HL-60 (cell line): ENCODE results near the gene RBFOX2.

Experiments used
- DNase-seq, 2 experiments: peaks; one replicate each; pipeline ENCODE4 v3.0.0-alpha.2; 2010 to 2020; ENCODE audit warnings: low read depth in 1 of 2, low spot score in 1 of 2
- H3K27ac ChIP-seq: fragments of 250-450 bp; sonication (Bioruptor Pico); replicated peaks from 2 replicates; pipeline ENCODE4 v1.5.1; 2020; ENCODE audit warnings: mild to moderate bottlenecking, moderate library complexity
- H3K27me3 ChIP-seq: fragments of 250-450 bp; sonication (Bioruptor Pico); 2 replicates; pipeline ENCODE4 v1.5.1; 2021; ENCODE audit warnings: mild to moderate bottlenecking, moderate library complexity; ENCODE audit not compliant: insufficient read depth, poor library complexity, severe bottlenecking
- H3K4me3 ChIP-seq: replicated peaks from 2 replicates; pipeline ENCODE4 v1.5.1; 2011; ENCODE audit warnings: mild to moderate bottlenecking, control low read depth, low read length; ENCODE audit not compliant: insufficient read depth
- GABPA ChIP-seq: IDR thresholded peaks from 2 replicates; pipeline ENCODE4 v1.6.1; 2012; ENCODE audit warnings: low read depth
- POLR2AphosphoS5 ChIP-seq: IDR thresholded peaks from 2 replicates; pipeline ENCODE4 v1.6.1; 2012; ENCODE audit warnings: low read depth
- SPI1 ChIP-seq: IDR thresholded peaks from 2 replicates; pipeline ENCODE4 v1.6.1; 2012; ENCODE audit warnings: low read depth, mild to moderate bottlenecking, borderline replicate concordance
- TF ChIP-seq, protein P1 (sequence below): IDR thresholded peaks from 2 replicates; pipeline ENCODE4 v1.6.1; 2012; ENCODE audit warnings: low read depth; ENCODE audit not compliant: insufficient replicate concordance
- TF ChIP-seq, protein P2 (sequence below): IDR thresholded peaks from one replicate; pipeline ENCODE4 v1.5.1; 2011; ENCODE audit warnings: low read length, control low read depth, inconsistent platforms; ENCODE audit not compliant: insufficient read depth

Gene RBFOX2

DNA sequence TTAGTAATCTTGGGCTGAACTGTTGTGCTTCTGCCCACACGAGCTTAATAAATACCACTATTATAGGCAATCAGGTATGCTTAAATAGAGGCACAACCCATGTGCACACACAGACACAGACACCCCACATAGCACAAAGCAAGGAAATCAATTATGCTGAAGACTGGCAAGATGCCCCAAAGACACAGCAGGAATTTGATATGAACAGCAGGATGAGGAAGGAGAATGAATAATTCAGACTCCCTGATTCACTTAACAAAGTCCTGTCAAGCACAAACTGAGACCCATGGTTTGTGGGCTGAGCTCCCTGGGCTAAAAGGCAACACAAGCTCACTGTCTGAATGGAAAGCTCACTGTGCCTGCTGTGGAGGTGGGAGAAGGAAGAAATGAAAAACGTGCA lies 42.5 kb downstream of the RBFOX2 start:
- Histone ChIP-seq H3K4me3 (no peak overlapping the region), H3K27ac (no peak overlapping the region), H3K27me3 (peaks cover 21% of the 10 kb centered on the region)
- DNase-seq = no peak
- TF ChIP-seq, protein P1, sequence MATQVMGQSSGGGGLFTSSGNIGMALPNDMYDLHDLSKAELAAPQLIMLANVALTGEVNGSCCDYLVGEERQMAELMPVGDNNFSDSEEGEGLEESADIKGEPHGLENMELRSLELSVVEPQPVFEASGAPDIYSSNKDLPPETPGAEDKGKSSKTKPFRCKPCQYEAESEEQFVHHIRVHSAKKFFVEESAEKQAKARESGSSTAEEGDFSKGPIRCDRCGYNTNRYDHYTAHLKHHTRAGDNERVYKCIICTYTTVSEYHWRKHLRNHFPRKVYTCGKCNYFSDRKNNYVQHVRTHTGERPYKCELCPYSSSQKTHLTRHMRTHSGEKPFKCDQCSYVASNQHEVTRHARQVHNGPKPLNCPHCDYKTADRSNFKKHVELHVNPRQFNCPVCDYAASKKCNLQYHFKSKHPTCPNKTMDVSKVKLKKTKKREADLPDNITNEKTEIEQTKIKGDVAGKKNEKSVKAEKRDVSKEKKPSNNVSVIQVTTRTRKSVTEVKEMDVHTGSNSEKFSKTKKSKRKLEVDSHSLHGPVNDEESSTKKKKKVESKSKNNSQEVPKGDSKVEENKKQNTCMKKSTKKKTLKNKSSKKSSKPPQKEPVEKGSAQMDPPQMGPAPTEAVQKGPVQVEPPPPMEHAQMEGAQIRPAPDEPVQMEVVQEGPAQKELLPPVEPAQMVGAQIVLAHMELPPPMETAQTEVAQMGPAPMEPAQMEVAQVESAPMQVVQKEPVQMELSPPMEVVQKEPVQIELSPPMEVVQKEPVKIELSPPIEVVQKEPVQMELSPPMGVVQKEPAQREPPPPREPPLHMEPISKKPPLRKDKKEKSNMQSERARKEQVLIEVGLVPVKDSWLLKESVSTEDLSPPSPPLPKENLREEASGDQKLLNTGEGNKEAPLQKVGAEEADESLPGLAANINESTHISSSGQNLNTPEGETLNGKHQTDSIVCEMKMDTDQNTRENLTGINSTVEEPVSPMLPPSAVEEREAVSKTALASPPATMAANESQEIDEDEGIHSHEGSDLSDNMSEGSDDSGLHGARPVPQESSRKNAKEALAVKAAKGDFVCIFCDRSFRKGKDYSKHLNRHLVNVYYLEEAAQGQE = no peak
- TF ChIP-seq POLR2AphosphoS5 = no peak

DNA sequence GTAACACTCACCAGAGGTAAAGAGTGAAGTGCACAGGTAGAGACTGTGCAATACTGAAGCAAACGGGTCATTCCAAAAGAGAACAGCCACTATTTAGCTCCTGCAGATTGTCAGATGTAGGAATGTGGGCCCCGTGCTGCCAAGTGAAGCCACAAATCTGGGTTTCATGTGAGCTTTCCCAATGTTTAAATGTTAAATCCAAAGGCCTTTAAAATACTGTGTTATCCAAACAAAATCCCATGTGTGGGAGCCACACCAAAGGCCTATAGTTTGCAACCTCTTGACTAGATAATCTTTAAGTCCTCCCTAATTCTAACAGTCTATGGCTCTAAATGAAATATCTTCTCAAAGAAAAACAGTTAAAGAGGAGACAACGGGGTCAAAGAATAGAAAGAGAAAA lies 43.3 kb downstream of the RBFOX2 start:
- TF ChIP-seq GABPA = no peak
- TF ChIP-seq, protein P1 = no peak
- TF ChIP-seq SPI1 = no peak
- no peak for TF ChIP-seq POLR2AphosphoS5
- TF ChIP-seq, protein P2, sequence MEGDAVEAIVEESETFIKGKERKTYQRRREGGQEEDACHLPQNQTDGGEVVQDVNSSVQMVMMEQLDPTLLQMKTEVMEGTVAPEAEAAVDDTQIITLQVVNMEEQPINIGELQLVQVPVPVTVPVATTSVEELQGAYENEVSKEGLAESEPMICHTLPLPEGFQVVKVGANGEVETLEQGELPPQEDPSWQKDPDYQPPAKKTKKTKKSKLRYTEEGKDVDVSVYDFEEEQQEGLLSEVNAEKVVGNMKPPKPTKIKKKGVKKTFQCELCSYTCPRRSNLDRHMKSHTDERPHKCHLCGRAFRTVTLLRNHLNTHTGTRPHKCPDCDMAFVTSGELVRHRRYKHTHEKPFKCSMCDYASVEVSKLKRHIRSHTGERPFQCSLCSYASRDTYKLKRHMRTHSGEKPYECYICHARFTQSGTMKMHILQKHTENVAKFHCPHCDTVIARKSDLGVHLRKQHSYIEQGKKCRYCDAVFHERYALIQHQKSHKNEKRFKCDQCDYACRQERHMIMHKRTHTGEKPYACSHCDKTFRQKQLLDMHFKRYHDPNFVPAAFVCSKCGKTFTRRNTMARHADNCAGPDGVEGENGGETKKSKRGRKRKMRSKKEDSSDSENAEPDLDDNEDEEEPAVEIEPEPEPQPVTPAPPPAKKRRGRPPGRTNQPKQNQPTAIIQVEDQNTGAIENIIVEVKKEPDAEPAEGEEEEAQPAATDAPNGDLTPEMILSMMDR = no peak
- DNase-seq = no peak
- H3K4me3 ChIP-seq = no peak overlapping the region
- H3K27ac ChIP-seq = no peak overlapping the region
- peaks cover 21% of the 10 kb centered on the region for H3K27me3 ChIP-seq

DNA sequence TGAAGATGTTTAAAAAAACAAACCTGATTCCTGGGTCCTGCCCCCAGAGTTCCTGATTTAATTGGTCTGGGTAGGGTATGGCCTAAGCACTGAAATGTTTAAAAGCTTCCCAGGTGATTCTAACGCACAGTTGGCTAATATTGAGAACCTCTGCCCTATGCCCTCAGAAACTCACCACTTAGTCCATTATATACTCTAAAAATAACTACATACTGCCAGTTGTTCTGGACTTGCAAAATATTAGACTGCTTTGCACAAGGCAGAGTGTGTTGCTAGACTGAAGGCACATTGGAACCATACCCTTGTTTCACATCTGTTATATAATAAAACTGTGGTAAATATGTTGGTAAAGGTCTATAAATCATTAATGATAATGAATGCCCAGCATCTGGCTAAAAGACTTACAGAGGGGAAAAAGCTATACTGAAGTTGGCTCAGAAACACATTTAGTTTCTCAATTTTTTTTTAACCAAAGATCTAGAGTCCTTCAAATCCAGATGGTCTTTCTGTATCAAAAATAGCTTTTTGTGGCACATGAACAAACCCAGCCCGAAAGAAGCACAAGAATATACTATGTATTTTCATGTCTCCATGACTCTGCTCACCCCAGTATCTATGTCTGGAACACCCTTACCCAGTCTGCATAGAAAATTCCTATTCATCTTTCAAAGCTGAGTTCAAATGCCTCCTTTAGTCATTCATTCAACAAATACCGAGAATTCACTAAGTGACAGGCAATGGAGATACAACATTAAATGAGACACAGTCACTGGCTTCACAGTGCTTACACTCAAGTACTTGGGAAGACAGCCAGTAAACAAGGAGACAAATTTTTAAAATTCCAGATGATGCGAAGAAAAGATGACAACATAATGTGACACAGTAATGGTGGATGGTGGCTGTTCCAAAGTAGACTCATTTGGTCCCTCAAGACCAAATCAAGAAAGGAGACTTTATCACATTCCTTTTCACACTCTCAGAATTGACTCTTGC lies 44.1 kb downstream of the RBFOX2 start:
- Histone ChIP-seq H3K27me3 (peaks cover 24% of the 10 kb centered on the region), H3K4me3 (no peak overlapping the region), H3K27ac (no peak overlapping the region)
- DNase-seq = no peak
- TF ChIP-seq SPI1 = no peak
- TF ChIP-seq, protein P2 = no peak

DNA sequence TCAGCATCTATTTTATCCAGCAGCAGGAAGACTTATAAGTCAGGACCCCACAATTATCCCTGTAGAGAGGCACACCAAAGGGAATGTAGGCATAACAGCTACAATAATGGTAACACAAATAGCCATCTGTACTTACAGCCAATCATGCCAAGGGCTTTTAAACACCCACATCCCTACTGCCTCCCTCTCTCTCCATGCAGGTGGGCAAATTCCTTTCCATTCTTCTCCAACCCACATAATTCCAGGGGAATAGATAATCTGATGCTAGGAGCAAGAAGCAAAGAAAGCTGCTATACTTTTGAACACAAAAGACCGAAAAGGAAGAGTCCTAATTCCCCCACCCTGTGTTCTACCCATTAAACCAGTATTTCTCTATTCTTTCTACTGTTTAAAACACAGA lies 46.7 kb downstream of the RBFOX2 start:
- Histone ChIP-seq H3K4me3 (no peak overlapping the region), H3K27me3 (peaks cover 21% of the 10 kb centered on the region), H3K27ac (no peak overlapping the region)
- DNase-seq = no peak
- no peak for TF ChIP-seq POLR2AphosphoS5
- TF ChIP-seq, protein P2 = no peak
- TF ChIP-seq, protein P1 = no peak
- no peak for TF ChIP-seq GABPA
- TF ChIP-seq SPI1 = no peak
